Mesendoderm (in vitro differentiated cells): ENCODE data around the gene TNFAIP3.
A peak's percentile ranks its signal among the peaks of the same experiment; 100 is the strongest.
"Not testable (repeated sequence)": the region's sequence is repeated elsewhere in the genome, so short reads cannot be mapped to it uniquely, and the experiment has no call there.

Source experiments
- DNase-seq: peaks from one replicate; pipeline ENCODE4 v3.0.0; 2013
- H2AK5ac ChIP-seq: 2 replicates; pipeline ENCODE4 v1.6.1; 2013; ENCODE audit warnings: low read length, inconsistent platforms
- H2BK120ac ChIP-seq: 2 replicates; pipeline ENCODE4 v1.6.1; 2013; ENCODE audit warnings: low read depth, mild to moderate bottlenecking, low read length, moderate library complexity, mixed read lengths
- H2BK15ac ChIP-seq: replicated peaks from 2 replicates; pipeline ENCODE4 v1.6.1; 2013; ENCODE audit warnings: low read depth, mild to moderate bottlenecking, moderate library complexity
- H2BK5ac ChIP-seq: 2 replicates; pipeline ENCODE4 v1.6.1; 2013; ENCODE audit warnings: low read length, inconsistent platforms
- H3K18ac ChIP-seq: 2 replicates; pipeline ENCODE4 v1.6.1; 2013; ENCODE audit warnings: mild to moderate bottlenecking, low read length, mixed read lengths
- H3K23ac ChIP-seq: one replicate; pipeline ENCODE4 v1.6.1; 2013; ENCODE audit warnings: low read length
- H3K27ac ChIP-seq: 2 replicates; pipeline ENCODE4 v1.5.1; 2013; ENCODE audit warnings: low read depth, mild to moderate bottlenecking, inconsistent platforms, low read length, moderate library complexity
- H3K27me3 ChIP-seq: 2 replicates; pipeline ENCODE4 v1.6.1; 2013; ENCODE audit warnings: low read length, control low read depth, mild to moderate bottlenecking, inconsistent platforms; ENCODE audit not compliant: insufficient read depth, poor library complexity
- H3K36me3 ChIP-seq: 2 replicates; pipeline ENCODE4 v1.6.1; 2013; ENCODE audit warnings: low read length, inconsistent platforms; ENCODE audit not compliant: control insufficient read depth, insufficient read depth
- H3K4ac ChIP-seq: one replicate; pipeline ENCODE4 v1.6.1; 2013; ENCODE audit warnings: low read depth, mild to moderate bottlenecking, low read length, moderate library complexity
- H3K4me1 ChIP-seq: 2 replicates; pipeline ENCODE4 v1.6.1; 2013; ENCODE audit warnings: low read depth, low read length, inconsistent platforms; ENCODE audit not compliant: control insufficient read depth
- H3K4me2 ChIP-seq: 2 replicates; pipeline ENCODE4 v1.6.1; 2013; ENCODE audit warnings: low read length
- H3K4me3 ChIP-seq: 2 replicates; pipeline ENCODE4 v1.5.1; 2013; ENCODE audit warnings: mild to moderate bottlenecking, low read length
- H3K56ac ChIP-seq: one replicate; pipeline ENCODE4 v1.6.1; 2013; ENCODE audit warnings: low read length
- H3K79me1 ChIP-seq: 2 replicates; pipeline ENCODE4 v1.6.1; 2013; ENCODE audit warnings: low read length, inconsistent platforms
- H3K79me2 ChIP-seq: 2 replicates; pipeline ENCODE4 v1.6.1; 2013; ENCODE audit warnings: mild to moderate bottlenecking, low read length; ENCODE audit not compliant: control insufficient read depth, insufficient read depth
- H3K9ac ChIP-seq: 2 replicates; pipeline ENCODE4 v1.6.1; 2013; ENCODE audit warnings: low read length, inconsistent platforms
- H4K5ac ChIP-seq: one replicate; pipeline ENCODE4 v1.6.1; 2013; ENCODE audit warnings: low read length
- H4K8ac ChIP-seq: one replicate; pipeline ENCODE4 v1.6.1; 2013; ENCODE audit warnings: low read depth, mild to moderate bottlenecking, control low read depth, low read length, moderate library complexity
- whole genome bisulfite sequencing: extraction: QIAGEN DNeasy Blood & Tissue Kit; methylation state at CpG from one replicate; pipeline ENCODE4 v1.1.7; 2013; ENCODE audit warnings: low lambda C conversion rate, missing lambda C conversion rate; ENCODE audit not compliant: insufficient coverage; ENCODE audit errors: extremely low coverage; 5-methylcytosine and 5-hydroxymethylcytosine counted together

The TNFAIP3 gene

GRCh38 chr6:137829641-137830083 is 37.4 kb upstream of the TNFAIP3 start:
- Histone ChIP-seq H3K27me3 (no peaks in the 10 kb centered on the region), H3K56ac (no peak overlapping the region), H3K4me3 (no peak overlapping the region), H3K4ac (no peak overlapping the region), H3K18ac (no peak overlapping the region), H2AK5ac (no peak overlapping the region), H3K4me2 (no peak overlapping the region), H3K23ac (no peak overlapping the region), H2BK15ac (no peak overlapping the region), H2BK120ac (no peak overlapping the region), H3K36me3 (no peaks in the 10 kb centered on the region), H3K79me1 (no peaks in the 10 kb centered on the region), H3K9ac (no peak overlapping the region), H4K5ac (no peak overlapping the region), H3K27ac (no peak overlapping the region), H2BK5ac (no peak overlapping the region), H3K4me1 (no peaks in the 10 kb centered on the region), H3K79me2 (no peaks in the 10 kb centered on the region), H4K8ac (no peak overlapping the region)
- DNase-seq: no peak
- no CpG with 5 or more reads among the region's 4 CpGs for WGBS

- no peak overlapping the region for H3K56ac ChIP-seq
- H3K4me3 ChIP-seq: no peak overlapping the region
- no peak overlapping the region for H3K9ac ChIP-seq
- no peak overlapping the region for H2BK15ac ChIP-seq
- H3K18ac ChIP-seq: no peak overlapping the region
- H3K79me2 ChIP-seq: no peaks in the 10 kb centered on the region
- H3K23ac ChIP-seq: peak overlapping the region; percentile 45
- H3K4ac ChIP-seq: no peak overlapping the region
- H3K79me1 ChIP-seq: no peaks in the 10 kb centered on the region
- H4K5ac ChIP-seq: no peak overlapping the region
- no peak overlapping the region for H3K27ac ChIP-seq
- H2BK120ac ChIP-seq: no peak overlapping the region
- H4K8ac ChIP-seq: no peak overlapping the region
- H3K4me1 ChIP-seq: no peaks in the 10 kb centered on the region
- DNase-seq: no peak
- H3K27me3 ChIP-seq: no peaks in the 10 kb centered on the region
- no peak overlapping the region for H2AK5ac ChIP-seq
- no peak overlapping the region for H2BK5ac ChIP-seq
- H3K4me2 ChIP-seq: no peak overlapping the region
- no peaks in the 10 kb centered on the region for H3K36me3 ChIP-seq
Observed at GRCh38 chr6:137830511-137830911, 36.5 kb upstream of the TNFAIP3 start.

- Histone ChIP-seq H3K9ac (no peak overlapping the region), H2AK5ac (no peak overlapping the region), H3K27me3 (no peaks in the 10 kb centered on the region), H3K4me1 (no peaks in the 10 kb centered on the region), H3K4me2 (no peak overlapping the region), H3K4ac (no peak overlapping the region), H3K56ac (no peak overlapping the region), H4K8ac (no peak overlapping the region), H3K4me3 (no peak overlapping the region), H3K18ac (no peak overlapping the region), H3K79me1 (no peaks in the 10 kb centered on the region), H2BK5ac (no peak overlapping the region), H3K79me2 (no peaks in the 10 kb centered on the region), H4K5ac (no peak overlapping the region), H2BK15ac (no peak overlapping the region), H3K27ac (no peak overlapping the region), H2BK120ac (no peak overlapping the region), H3K36me3 (no peaks in the 10 kb centered on the region), H3K23ac (no peak overlapping the region)
- WGBS: no CpG with 5 or more reads among the region's 3 CpGs
- DNase-seq: peak; percentile 19
Observed at GRCh38 chr6:137832110-137832509, 34.9 kb upstream of the TNFAIP3 start.

GRCh38 chr6:137834508-137834907 is 32.6 kb upstream of the TNFAIP3 start:
- H3K79me2 ChIP-seq: no peaks in the 10 kb centered on the region
- no peaks in the 10 kb centered on the region for H3K4me1 ChIP-seq
- WGBS: no CpG with 5 or more reads among the region's 3 CpGs
- no peak overlapping the region for H3K23ac ChIP-seq
- H3K27me3 ChIP-seq: no peaks in the 10 kb centered on the region
- no peak overlapping the region for H3K9ac ChIP-seq
- H2BK5ac ChIP-seq: no peak overlapping the region
- H4K5ac ChIP-seq: no peak overlapping the region
- H2BK15ac ChIP-seq: no peak overlapping the region
- H3K4ac ChIP-seq: no peak overlapping the region
- no peak overlapping the region for H3K27ac ChIP-seq
- H3K36me3 ChIP-seq: no peaks in the 10 kb centered on the region
- no peaks in the 10 kb centered on the region for H3K79me1 ChIP-seq
- no peak overlapping the region for H2BK120ac ChIP-seq
- H3K18ac ChIP-seq: no peak overlapping the region
- no peak overlapping the region for H4K8ac ChIP-seq
- no peak overlapping the region for H3K56ac ChIP-seq
- H3K4me2 ChIP-seq: no peak overlapping the region
- H3K4me3 ChIP-seq: no peak overlapping the region
- H2AK5ac ChIP-seq: no peak overlapping the region
- no peak for DNase-seq

GRCh38 chr6:137836788-137837187 is 30.3 kb upstream of the TNFAIP3 start:
- Histone ChIP-seq H3K4me1 (no peaks in the 10 kb centered on the region), H3K56ac (no peak overlapping the region), H4K5ac (no peak overlapping the region), H2BK15ac (no peak overlapping the region), H4K8ac (no peak overlapping the region), H3K36me3 (no peaks in the 10 kb centered on the region), H3K79me2 (no peaks in the 10 kb centered on the region), H3K27ac (no peak overlapping the region), H2BK120ac (no peak overlapping the region), H3K4ac (no peak overlapping the region), H3K9ac (no peak overlapping the region), H3K18ac (no peak overlapping the region), H3K4me2 (no peak overlapping the region), H3K4me3 (no peak overlapping the region), H2BK5ac (no peak overlapping the region), H2AK5ac (no peak overlapping the region), H3K27me3 (no peaks in the 10 kb centered on the region), H3K23ac (no peak overlapping the region), H3K79me1 (no peaks in the 10 kb centered on the region)
- no CpG with 5 or more reads among the region's 3 CpGs for WGBS
- DNase-seq: no peak

GRCh38 chr6:137838090-137838489 is 29.0 kb upstream of the TNFAIP3 start:
- H3K79me1 ChIP-seq, H3K18ac ChIP-seq, H2BK15ac ChIP-seq, H2AK5ac ChIP-seq, DNase-seq, H4K5ac ChIP-seq, H3K4me3 ChIP-seq, H2BK5ac ChIP-seq, H3K79me2 ChIP-seq, H3K27me3 ChIP-seq, H3K4me1 ChIP-seq, H3K9ac ChIP-seq, H3K56ac ChIP-seq, H3K36me3 ChIP-seq, H4K8ac ChIP-seq, H2BK120ac ChIP-seq, H3K4me2 ChIP-seq, H3K27ac ChIP-seq, H3K4ac ChIP-seq, H3K23ac ChIP-seq: not testable (repeated sequence)
- no CpG with 5 or more reads among the region's 2 CpGs for WGBS
